CD4-positive, alpha-beta T cell (primary cell): Measurements from ENCODE around the gene MTMR6. TPM values are rescaled to one million over a fixed set of nuclear protein-coding genes. Genes with fewer than 3 reads are reported as not detected.

Experiments used
- ATAC-seq: fragments of 200-7000 bp; cut with Tn5 transposase; one replicate; pipeline ENCODE4 v1.10.0; 2022; ENCODE audit warnings: mild to moderate bottlenecking; ENCODE audit not compliant: poor library complexity
- CTCF ChIA-PET: fragments of 350-600 bp; sonication (Branson Sonifier 250); formaldehyde crosslinking; loops from one replicate; lab custom pipeline; 2021; ENCODE audit warnings: antibody characterized with exemption, inconsistent platforms; lab: Charles Lee
- POLR2A ChIA-PET: fragments of 350-600 bp; sonication (Branson Sonifier 250); formaldehyde crosslinking; loops from one replicate; lab custom pipeline; 2021; ENCODE audit warnings: antibody characterized with exemption, inconsistent platforms; lab: Charles Lee
- DNase-seq, 14 experiments: peaks; one replicate each; pipeline ENCODE4 v3.0.0-alpha.2; 2013 to 2020; ENCODE audit warnings: mixed read lengths in 2 of 14
- H3K27ac ChIP-seq, 2 donors: one replicate each; pipeline versions ENCODE4 v1.5.1 to v1.7.0; 2013; ENCODE audit warnings: low read length in 2 of 2, low read depth in 1 of 2, mild to moderate bottlenecking in 1 of 2
- H3K27me3 ChIP-seq, 2 experiments: 1 replicate in 1 of 2; 2 replicates in 1 of 2; pipeline versions ENCODE4 v1.6.1 to v1.7.0; 2013; ENCODE audit warnings: low read length in 2 of 2, control low read depth in 1 of 2, mild to moderate bottlenecking in 1 of 2, moderate library complexity in 1 of 2; ENCODE audit not compliant: insufficient read depth in 2 of 2, control insufficient read depth in 1 of 2
- H3K36me3 ChIP-seq: one replicate; pipeline ENCODE4 v1.6.1; 2013; ENCODE audit warnings: low read length, control low read depth; ENCODE audit not compliant: insufficient read depth
- H3K4me1 ChIP-seq: one replicate; pipeline ENCODE4 v1.6.1; 2013; ENCODE audit warnings: low read length, control low read depth; ENCODE audit not compliant: insufficient read depth
- H3K4me3 ChIP-seq: one replicate; pipeline ENCODE4 v1.5.1; 2013; ENCODE audit warnings: mild to moderate bottlenecking, low read length, moderate library complexity
- H3K9me3 ChIP-seq, 2 experiments: 1 replicate in 1 of 2; 2 replicates in 1 of 2; pipeline versions ENCODE4 v1.6.1 to v1.7.0; 2013; ENCODE audit warnings: low read length in 2 of 2, mild to moderate bottlenecking in 2 of 2, control low read depth in 1 of 2, moderate library complexity in 1 of 2; ENCODE audit not compliant: control insufficient read depth in 1 of 2, insufficient read depth in 1 of 2
- H3K27ac Mint-ChIP-seq: one replicate; pipeline ENCODE4 v1.8.0; 2020; ENCODE audit warnings: mixed read lengths
- H3K27me3 Mint-ChIP-seq: one replicate; pipeline ENCODE4 v1.8.0; 2021; ENCODE audit warnings: mixed read lengths
- H3K36me3 Mint-ChIP-seq: one replicate; pipeline ENCODE4 v1.8.0; 2021; ENCODE audit warnings: low read depth, mixed read lengths
- H3K4me1 Mint-ChIP-seq: one replicate; pipeline ENCODE4 v1.8.0; 2021; ENCODE audit warnings: low read depth, mixed read lengths
- H3K4me3 Mint-ChIP-seq: one replicate; pipeline ENCODE4 v1.8.0; 2020; ENCODE audit warnings: mild to moderate bottlenecking, mixed read lengths
- H3K9me3 Mint-ChIP-seq: one replicate; pipeline ENCODE4 v1.8.0; 2020; ENCODE audit warnings: mixed read lengths
- intact Hi-C, 2 experiments: fragments of 100-400 bp; cut with DNase I in 1 of 2; cut with micrococcal nuclease in 1 of 2; formaldehyde crosslinking; loops; one replicate each; pipeline versions ENCODE4 v1.15.1 to v1.9.0; 2023 to 2025; cut with DNase I, micrococcal nuclease
- total RNA-seq, 174 experiments: library from RNA in 2 of 174; stranded (reverse) in 2 of 174; gene quantifications; one replicate each; pipeline ENCODE4 v1.2.3 and lab custom pipeline; 2021 to 2026
- TF ChIP-seq, protein P1 (sequence below): fragments of 200-600 bp; IDR thresholded peaks from one replicate; pipeline ENCODE4 v1.8.0; 2022; ENCODE audit warnings: antibody characterized with exemption, mild to moderate bottlenecking

Gene MTMR6
- total RNA-seq, 2 experiments from 2014 or later, result 33.3 to 34.2 TPM

DNA sequence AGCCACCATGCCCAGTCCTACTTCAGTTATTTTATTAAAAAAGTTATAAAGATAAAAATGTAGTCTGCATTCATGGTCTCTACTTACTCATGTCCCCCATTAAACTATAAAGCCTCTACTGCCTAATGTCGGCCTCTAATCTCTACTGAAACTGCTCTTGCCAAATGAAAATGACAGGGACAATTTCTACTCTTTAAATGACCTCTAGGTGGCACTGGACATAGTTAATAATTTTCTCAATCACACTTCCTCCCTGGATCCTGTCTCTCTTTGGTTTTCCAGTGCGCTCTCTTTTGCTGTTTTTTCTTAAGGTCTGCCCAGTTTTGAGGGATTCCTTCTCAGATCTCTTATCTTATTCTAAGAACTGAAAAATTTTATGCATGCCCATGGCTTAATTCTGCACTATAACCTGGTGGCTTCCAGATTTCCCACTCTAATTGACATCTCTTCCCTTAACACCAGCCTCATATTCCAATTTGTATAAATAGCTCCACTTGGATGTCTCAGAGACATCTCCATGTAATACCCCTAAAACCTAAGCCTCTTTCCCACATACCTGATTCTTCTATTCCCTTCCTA is 54.3 kb downstream of the MTMR6 start:
- Histone ChIP-seq H3K27me3 (no peaks in the 10 kb centered on the region), H3K4me3 (no peak overlapping the region), H3K36me3 (no peaks in the 10 kb centered on the region), H3K9me3 (no peaks in the 10 kb centered on the region), H3K27ac (no peak overlapping the region), H3K4me1 (no peaks in the 10 kb centered on the region)
- no peaks in the 10 kb centered on the region for H3K36me3 Mint-ChIP-seq
- peaks cover 13% of the 10 kb centered on the region for H3K27me3 Mint-ChIP-seq
- ChIA-PET CTCF (no interaction called here), POLR2A (no interaction called here)
- intact Hi-C loops, result loop anchor here (1.0 to 5.0 kb wide), 2 partner anchors 142 to 144 kb away; no protein-coding TSS in a partner anchor
- ATAC-seq, result peak; percentile 32
- H3K4me3 Mint-ChIP-seq, result no peak overlapping the region
- H3K9me3 Mint-ChIP-seq, result no peaks in the 10 kb centered on the region
- no peak overlapping the region for H3K27ac Mint-ChIP-seq
- DNase-seq, result peak in 3 of 14 experiments; percentile 34 to 35 (median 34)
- H3K4me1 Mint-ChIP-seq, result peaks cover 8% of the 10 kb centered on the region
- TF ChIP-seq, protein P1, sequence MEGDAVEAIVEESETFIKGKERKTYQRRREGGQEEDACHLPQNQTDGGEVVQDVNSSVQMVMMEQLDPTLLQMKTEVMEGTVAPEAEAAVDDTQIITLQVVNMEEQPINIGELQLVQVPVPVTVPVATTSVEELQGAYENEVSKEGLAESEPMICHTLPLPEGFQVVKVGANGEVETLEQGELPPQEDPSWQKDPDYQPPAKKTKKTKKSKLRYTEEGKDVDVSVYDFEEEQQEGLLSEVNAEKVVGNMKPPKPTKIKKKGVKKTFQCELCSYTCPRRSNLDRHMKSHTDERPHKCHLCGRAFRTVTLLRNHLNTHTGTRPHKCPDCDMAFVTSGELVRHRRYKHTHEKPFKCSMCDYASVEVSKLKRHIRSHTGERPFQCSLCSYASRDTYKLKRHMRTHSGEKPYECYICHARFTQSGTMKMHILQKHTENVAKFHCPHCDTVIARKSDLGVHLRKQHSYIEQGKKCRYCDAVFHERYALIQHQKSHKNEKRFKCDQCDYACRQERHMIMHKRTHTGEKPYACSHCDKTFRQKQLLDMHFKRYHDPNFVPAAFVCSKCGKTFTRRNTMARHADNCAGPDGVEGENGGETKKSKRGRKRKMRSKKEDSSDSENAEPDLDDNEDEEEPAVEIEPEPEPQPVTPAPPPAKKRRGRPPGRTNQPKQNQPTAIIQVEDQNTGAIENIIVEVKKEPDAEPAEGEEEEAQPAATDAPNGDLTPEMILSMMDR, result peak; percentile 64

- no peak for ATAC-seq
- H3K27ac ChIP-seq, result no peak overlapping the region
- Mint-ChIP-seq H3K27me3 (peaks cover 16% of the 10 kb centered on the region), H3K36me3 (no peaks in the 10 kb centered on the region), H3K4me1 (peaks cover 8% of the 10 kb centered on the region), H3K27ac (no peak overlapping the region), H3K4me3 (no peak overlapping the region), H3K9me3 (no peaks in the 10 kb centered on the region)
- DNase-seq, result no peak
- POLR2A ChIA-PET, result no interaction called here
- no peaks in the 10 kb centered on the region for H3K9me3 ChIP-seq
- intact Hi-C loops, result loop anchor here in 1 of 2 experiments (5.0 kb wide), 1 partner anchor 146 kb away; no protein-coding TSS in a partner anchor
- CTCF ChIA-PET, result no interaction called here
- TF ChIP-seq, protein P1, result no peak
- no peaks in the 10 kb centered on the region for H3K4me1 ChIP-seq
- H3K36me3 ChIP-seq, result no peaks in the 10 kb centered on the region
- no peak overlapping the region for H3K4me3 ChIP-seq
- no peaks in the 10 kb centered on the region for H3K27me3 ChIP-seq
These were observed 55.8 kb downstream of the MTMR6 start for GRCh38 chr13:25231517-25231916.

GRCh38 chr13:25227690-25228089 is 59.6 kb downstream of the MTMR6 start:
- Mint-ChIP-seq H3K9me3 (no peaks in the 10 kb centered on the region), H3K4me3 (no peak overlapping the region), H3K27ac (no peak overlapping the region), H3K36me3 (no peaks in the 10 kb centered on the region), H3K27me3 (peaks cover 28% of the 10 kb centered on the region), H3K4me1 (peaks cover under 1% of the 10 kb centered on the region)
- DNase-seq (no peak), ATAC-seq (no peak)
- H3K27ac ChIP-seq, result no peak overlapping the region
- no peaks in the 10 kb centered on the region for H3K27me3 ChIP-seq
- H3K4me3 ChIP-seq, result no peak overlapping the region
- TF ChIP-seq, protein P1, result no peak
- H3K9me3 ChIP-seq, result no peaks in the 10 kb centered on the region
- H3K36me3 ChIP-seq, result no peaks in the 10 kb centered on the region
- CTCF ChIA-PET, result no interaction called here
- intact Hi-C loops, result no loop called here
- H3K4me1 ChIP-seq, result no peaks in the 10 kb centered on the region
- POLR2A ChIA-PET, result no interaction called here
